ENCODE measurements around the gene TNRC6A. TPM values are rescaled to one million over a fixed set of nuclear protein-coding genes. Genes with fewer than 3 reads are reported as not detected.

The TNRC6A gene
- total RNA-seq, 2 experiments from 2014 or later = 38.1 to 60.3 TPM

DNA sequence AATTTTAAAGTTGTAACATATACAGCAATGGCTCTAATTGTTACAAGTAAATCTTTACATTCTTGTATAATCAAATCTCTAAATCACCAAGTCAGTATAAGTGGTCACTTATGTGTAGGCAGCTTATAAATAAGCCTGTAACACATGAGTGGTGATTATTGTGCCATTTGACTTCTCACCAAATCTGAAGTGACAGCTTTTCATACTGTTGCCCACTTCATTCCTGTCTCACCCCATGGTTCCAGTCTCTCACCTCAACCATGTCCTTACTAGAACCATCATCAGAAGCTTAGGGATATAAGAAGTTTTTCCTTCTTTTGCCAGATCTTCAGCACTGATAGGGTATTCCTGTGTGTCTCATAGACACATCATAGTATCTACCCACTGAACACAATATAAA, 23.5 kb downstream of the TNRC6A start:
- ChIA-PET POLR2A (interaction anchor here (0.8 kb wide), 1 partner anchor 111 kb away, joined by 4 read pairs; no protein-coding TSS in a partner anchor), CTCF (ENCODE audit: unreplicated experiment) (no interaction called here)
- BruUV-seq (replicated peaks) = no TSS peak
- Histone ChIP-seq H3K9me3 (ENCODE audit: low read length) (no peaks in the 10 kb centered on the region), H3K27ac (ENCODE audit: low read depth, low read length, poor library complexity, severe bottlenecking) (no peak overlapping the region), H3K4me2 (ENCODE audit: low read length) (no peak overlapping the region), H2AFZ (ENCODE audit: low read length) (no peak overlapping the region), H3K4me1 (ENCODE audit: insufficient read depth, low read length, poor library complexity, severe bottlenecking) (no peaks in the 10 kb centered on the region), H4K20me1 (ENCODE audit: insufficient read depth, low read length) (peaks cover 4% of the 10 kb centered on the region), H3K4me3 (ENCODE audit: low read depth, low read length, poor library complexity, severe bottlenecking) (no peak overlapping the region), H3K36me3 (ENCODE audit: insufficient read depth, low read length) (peaks cover 26% of the 10 kb centered on the region; the same call in 1 of the 2 replicates), H3K79me2 (ENCODE audit: insufficient read depth, low read depth, low read length) (peaks cover 94% of the 10 kb centered on the region), H3K9me2 (ENCODE audit: insufficient read depth, low read length) (no peaks in the 10 kb centered on the region)
- DNase-seq (ENCODE audit: low spot score) = no peak
- TF ChIP-seq CTCF (conservative IDR thresholded peaks at IDR 0.05; ENCODE audit: low read length) (no peak), EZH2phosphoT487 (IDR thresholded peaks at IDR 0.05; ENCODE audit: borderline replicate concordance, low read depth, low read length) (no peak)
- intact Hi-C loops (cut with micrococcal nuclease; ENCODE audit: unreplicated experiment) = no loop called here

DNA sequence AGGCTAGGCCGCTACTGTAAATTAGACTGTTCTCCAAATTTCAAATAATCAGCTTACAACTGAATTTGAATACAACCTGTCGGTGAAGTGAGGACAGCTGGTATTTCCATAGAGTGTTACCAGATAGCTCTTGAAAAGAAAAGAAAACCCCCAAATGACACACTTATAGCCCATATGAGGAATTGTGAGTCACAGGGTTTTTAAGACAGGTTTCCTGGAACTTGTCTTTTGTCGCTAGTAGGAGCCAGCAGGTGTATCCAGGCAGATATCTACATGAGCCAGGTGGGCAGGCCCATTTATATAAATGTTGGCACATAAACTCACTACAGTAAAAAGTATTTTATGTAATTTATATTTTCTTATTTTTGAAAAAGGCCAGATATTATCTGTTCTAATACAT, 24.0 kb downstream of the TNRC6A start:
- CTCF ChIA-PET (ENCODE audit: unreplicated experiment) = no interaction called here
- Histone ChIP-seq H3K4me3 (ENCODE audit: low read depth, low read length, poor library complexity, severe bottlenecking) (no peak overlapping the region), H3K4me2 (ENCODE audit: low read length) (no peak overlapping the region), H3K27ac (ENCODE audit: low read depth, low read length, poor library complexity, severe bottlenecking) (no peak overlapping the region), H2AFZ (ENCODE audit: low read length) (no peak overlapping the region), H3K9me2 (ENCODE audit: insufficient read depth, low read length) (no peaks in the 10 kb centered on the region), H4K20me1 (ENCODE audit: insufficient read depth, low read length) (peaks cover 4% of the 10 kb centered on the region), H3K4me1 (ENCODE audit: insufficient read depth, low read length, poor library complexity, severe bottlenecking) (no peaks in the 10 kb centered on the region), H3K9me3 (ENCODE audit: low read length) (no peaks in the 10 kb centered on the region), H3K36me3 (ENCODE audit: insufficient read depth, low read length) (peaks cover 25% of the 10 kb centered on the region), H3K79me2 (ENCODE audit: insufficient read depth, low read depth, low read length) (peaks cover 94% of the 10 kb centered on the region)
- intact Hi-C loops (cut with micrococcal nuclease; ENCODE audit: unreplicated experiment) = no loop called here
- POLR2A ChIA-PET = interaction anchor here (0.8 kb wide), 1 partner anchor 111 kb away, joined by 4 read pairs; no protein-coding TSS in a partner anchor
- DNase-seq (ENCODE audit: low spot score) = no peak
- no TSS peak for BruUV-seq (replicated peaks)
- TF ChIP-seq EZH2phosphoT487 (IDR thresholded peaks at IDR 0.05; ENCODE audit: borderline replicate concordance, low read depth, low read length) (no peak), CTCF (conservative IDR thresholded peaks at IDR 0.05; ENCODE audit: low read length) (no peak)

DNA sequence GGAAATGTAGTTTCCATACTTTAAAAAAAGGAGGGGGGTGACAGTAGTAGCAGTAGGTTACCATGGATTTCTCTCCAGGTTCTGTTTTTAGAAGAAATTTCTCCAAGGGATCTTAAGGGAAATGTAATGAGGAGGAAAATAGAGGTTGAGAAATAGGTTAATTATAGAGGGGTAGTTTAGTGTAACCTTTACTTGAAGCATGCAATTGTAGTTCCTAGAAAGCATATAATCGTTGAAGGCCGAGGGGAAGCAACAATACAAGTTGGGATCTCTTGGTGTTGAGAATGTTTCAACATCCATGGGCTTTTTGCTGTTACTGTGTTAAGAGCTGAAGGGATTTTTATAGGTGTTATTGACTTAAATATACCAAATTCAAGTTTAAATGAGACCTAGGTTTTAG, 25.1 kb downstream of the TNRC6A start:
- TF ChIP-seq CTCF (conservative IDR thresholded peaks at IDR 0.05; ENCODE audit: low read length) (no peak), EZH2phosphoT487 (IDR thresholded peaks at IDR 0.05; ENCODE audit: borderline replicate concordance, low read depth, low read length) (no peak)
- H3K4me1 ChIP-seq (ENCODE audit: insufficient read depth, low read length, poor library complexity, severe bottlenecking) = no peaks in the 10 kb centered on the region
- CTCF ChIA-PET (ENCODE audit: unreplicated experiment) = no interaction called here
- peaks cover 33% of the 10 kb centered on the region for H3K36me3 ChIP-seq (ENCODE audit: insufficient read depth, low read length)
- H3K27ac ChIP-seq (ENCODE audit: low read depth, low read length, poor library complexity, severe bottlenecking) = no peak overlapping the region
- no peak overlapping the region for H3K4me2 ChIP-seq (ENCODE audit: low read length)
- BruUV-seq (replicated peaks) = no TSS peak
- H3K9me3 ChIP-seq (ENCODE audit: low read length) = no peaks in the 10 kb centered on the region
- peaks cover 4% of the 10 kb centered on the region for H4K20me1 ChIP-seq (ENCODE audit: insufficient read depth, low read length)
- peaks cover 86% of the 10 kb centered on the region for H3K79me2 ChIP-seq (ENCODE audit: insufficient read depth, low read depth, low read length)
- no peak overlapping the region for H2AFZ ChIP-seq (ENCODE audit: low read length)
- no peak for DNase-seq (ENCODE audit: low spot score)
- no peak overlapping the region for H3K4me3 ChIP-seq (ENCODE audit: low read depth, low read length, poor library complexity, severe bottlenecking)
- intact Hi-C loops (cut with micrococcal nuclease; ENCODE audit: unreplicated experiment) = no loop called here
- no peaks in the 10 kb centered on the region for H3K9me2 ChIP-seq (ENCODE audit: insufficient read depth, low read length)
- POLR2A ChIA-PET = interaction anchor here (0.8 to 1.3 kb wide), 2 partner anchors 8 to 24 kb away, joined by 3 to 9 read pairs; no protein-coding TSS in a partner anchor

All from OCI-LY7 (cell line).